NCI-H1930 (cell line): ENCODE results near the gene TRIM51.
"Not testable (repeated sequence)": the region's sequence is repeated elsewhere in the genome, so short reads cannot be mapped to it uniquely, and the experiment has no call there.

Experiments used
- DNase-seq, 2 experiments: peaks; one replicate each; lab custom pipeline; 2025; lab: John Stamatoyannopoulos, UW

The TRIM51 gene, protein sequence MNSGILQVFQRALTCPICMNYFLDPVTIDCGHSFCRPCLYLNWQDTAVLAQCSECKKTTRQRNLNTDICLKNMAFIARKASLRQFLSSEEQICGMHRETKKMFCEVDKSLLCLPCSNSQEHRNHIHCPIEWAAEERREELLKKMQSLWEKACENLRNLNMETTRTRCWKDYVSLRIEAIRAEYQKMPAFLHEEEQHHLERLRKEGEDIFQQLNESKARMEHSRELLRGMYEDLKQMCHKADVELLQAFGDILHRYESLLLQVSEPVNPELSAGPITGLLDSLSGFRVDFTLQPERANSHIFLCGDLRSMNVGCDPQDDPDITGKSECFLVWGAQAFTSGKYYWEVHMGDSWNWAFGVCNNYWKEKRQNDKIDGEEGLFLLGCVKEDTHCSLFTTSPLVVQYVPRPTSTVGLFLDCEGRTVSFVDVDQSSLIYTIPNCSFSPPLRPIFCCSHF

GRCh38 chr11:55882997-55883396, at the start of gene TRIM51:
Gene TRIM51, plus strand, starts transcription at chr11:55883297. Its CDS starts 2,132 bp downstream, at chr11:55885429.
- not testable (repeated sequence) for DNase-seq

GRCh38 chr11:55838452-55838851, 44.6 kb upstream of the TRIM51 start, which contains the start of gene OR5D16:
Gene OR5D16, plus strand, starts transcription at chr11:55838752. Its CDS starts 0 bp downstream, at chr11:55838752.
- no peak for DNase-seq

DNA sequence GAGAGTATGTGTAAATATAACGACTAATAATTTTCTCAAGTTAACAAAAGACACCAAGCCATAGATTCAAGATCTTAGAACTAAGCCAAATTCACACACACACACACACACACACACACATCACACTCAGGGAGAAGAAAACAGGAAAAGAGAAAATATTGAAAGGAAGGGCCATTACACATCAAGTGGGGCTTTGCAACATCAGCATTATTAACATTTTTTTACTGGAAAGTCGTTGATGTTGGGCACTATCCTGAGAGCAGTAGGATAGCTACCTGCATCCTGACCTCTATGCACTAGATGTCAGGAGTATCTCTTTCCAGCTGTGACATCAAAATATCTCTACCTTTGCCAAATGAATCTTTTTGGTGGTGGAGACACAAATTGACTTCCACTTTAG, 35.6 kb upstream of the TRIM51 start:
- DNase-seq: no peak

DNA sequence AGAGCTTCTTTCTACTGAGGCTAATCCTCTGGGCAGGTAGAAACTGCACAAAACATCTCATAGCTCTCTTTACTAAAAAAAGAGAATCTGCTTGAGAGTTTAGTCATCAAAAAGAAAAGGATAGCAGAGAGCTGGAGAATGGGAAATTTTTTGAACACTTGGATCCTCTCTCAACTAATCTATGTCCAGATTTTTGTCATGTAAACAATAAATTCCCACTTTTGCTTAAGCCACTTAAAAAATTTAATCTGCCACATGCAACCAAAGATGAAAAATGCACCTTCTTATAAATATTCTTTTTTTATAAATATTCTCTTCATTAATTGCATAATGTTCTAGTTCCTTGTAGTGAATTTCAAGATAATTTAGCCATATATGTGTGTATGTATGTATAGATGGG, 34.1 kb upstream of the TRIM51 start:
- no peak for DNase-seq

DNA sequence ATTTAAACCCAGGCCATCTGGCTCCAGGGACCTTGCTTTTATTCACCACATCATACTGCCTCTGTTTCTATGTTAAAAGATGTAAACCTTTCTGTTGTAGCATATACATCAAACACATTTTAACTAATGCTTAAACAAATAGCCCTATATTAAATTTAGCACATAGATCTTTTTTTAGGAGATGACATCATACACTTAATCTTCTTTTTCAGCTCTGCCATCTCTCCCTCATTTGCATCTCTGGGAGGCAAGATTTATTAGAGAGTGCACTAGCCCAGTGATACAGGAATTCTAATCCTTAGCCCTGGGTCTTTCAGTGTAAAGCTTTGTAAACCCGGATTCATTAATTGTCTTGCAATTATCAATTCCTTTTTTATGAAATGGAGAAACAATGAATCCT, 31.0 kb upstream of the TRIM51 start:
- DNase-seq: no peak

- DNase-seq: no peak
These were observed 28.4 kb upstream of the TRIM51 start for GRCh38 chr11:55854704-55855103.

DNA sequence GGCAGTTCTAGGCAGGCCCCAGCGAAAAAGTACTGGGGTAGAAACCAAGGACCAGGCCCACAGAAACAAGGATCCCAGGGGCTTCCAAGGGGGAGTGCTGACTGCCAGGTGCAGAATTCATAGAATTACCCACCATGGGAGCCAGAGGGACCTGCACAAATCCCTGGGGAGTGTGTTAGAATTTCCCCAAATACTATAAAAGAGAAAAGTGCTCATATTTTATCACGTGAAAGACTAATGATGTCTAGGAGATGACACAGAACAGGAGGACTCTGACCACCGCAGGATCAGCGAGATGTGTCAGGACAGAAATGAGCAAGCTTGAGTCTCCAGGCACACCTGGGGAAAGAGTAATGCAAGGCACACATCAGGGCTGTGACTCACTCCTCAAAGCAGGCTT, 15.7 kb upstream of the TRIM51 start:
- not testable (repeated sequence) for DNase-seq

- peak; percentile 25 to 44 for DNase-seq
These were observed 10.4 kb upstream of the TRIM51 start for GRCh38 chr11:55872731-55873130.

DNA sequence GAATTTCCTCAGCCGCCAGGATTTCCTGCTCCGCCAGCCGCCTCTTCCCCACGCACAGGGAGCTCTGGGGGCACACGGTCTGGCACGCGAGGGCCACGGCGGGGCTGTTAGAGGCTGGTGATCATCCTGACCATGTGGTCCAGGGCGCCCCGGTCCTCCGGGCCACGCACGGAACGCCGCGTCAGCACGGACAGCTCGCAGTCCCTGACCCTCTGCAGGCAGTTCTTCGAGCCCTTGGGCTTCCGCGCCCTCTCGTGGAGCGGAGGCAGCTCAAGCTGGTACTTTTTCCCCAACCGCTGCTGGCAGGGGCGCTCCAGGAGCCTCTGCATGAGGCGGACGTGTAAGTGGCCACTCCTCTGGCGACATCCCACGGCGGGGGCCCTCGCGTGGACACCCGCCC, 10.0 kb upstream of the TRIM51 start:
- peak; percentile 80 for DNase-seq

DNA sequence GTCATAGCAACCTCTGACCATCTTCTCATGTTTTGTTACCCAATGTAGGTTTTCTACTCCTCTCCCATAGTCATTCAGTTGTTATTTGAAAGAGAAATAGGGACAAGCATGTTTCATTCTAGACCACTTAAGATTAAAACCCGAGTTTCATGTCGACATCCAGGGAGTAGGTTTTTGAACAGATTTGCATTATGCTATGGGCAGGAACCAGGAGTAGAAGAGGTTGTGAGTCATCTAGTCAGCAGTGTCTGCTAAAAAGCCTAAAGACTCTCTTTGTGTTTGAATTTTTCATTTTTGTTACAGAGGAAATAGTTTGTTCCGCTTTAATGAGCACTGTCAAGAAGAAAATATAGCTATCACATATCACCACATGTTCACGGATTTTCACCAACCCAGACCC, 1.9 kb downstream of the TRIM51 start:
- not testable (repeated sequence) for DNase-seq

- not testable (repeated sequence) for DNase-seq
These were observed 2.4 kb downstream of the TRIM51 start for GRCh38 chr11:55885481-55885880.

DNA sequence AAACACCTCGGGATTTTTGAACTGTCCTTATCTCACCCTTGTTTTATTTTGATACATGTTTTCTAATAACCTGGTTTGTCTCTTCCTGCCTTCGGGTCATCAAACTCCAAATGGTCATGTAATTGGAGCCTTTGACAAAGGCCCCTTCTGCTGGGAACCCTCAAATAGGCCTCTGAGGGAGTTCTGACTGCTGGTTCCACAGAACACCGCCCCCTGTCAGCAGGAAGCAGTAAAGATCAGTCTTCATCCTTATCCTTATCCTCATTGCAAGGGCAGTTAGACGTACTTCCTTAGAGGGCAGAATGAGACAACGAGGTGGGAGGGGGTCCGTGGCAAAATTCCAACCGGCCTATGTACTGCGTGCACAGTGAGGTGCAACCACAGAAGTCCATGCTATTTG, 12.1 kb downstream of the TRIM51 start:
- DNase-seq: no peak

GRCh38 chr11:55902308-55902707, 19.2 kb downstream of the TRIM51 start:
- no peak for DNase-seq

- DNase-seq: no peak
These were observed 31.4 kb downstream of the TRIM51 start, which contains the start of gene OR5W2 for GRCh38 chr11:55914482-55914881. Gene OR5W2, minus strand, starts transcription at chr11:55914582. Its CDS starts 0 bp downstream, at chr11:55914582.

- DNase-seq: no peak
These were observed 37.4 kb downstream of the TRIM51 start for GRCh38 chr11:55920537-55920936.

- DNase-seq: no peak
These were observed 53.2 kb downstream of the TRIM51 start, which contains the start of gene OR5I1 for GRCh38 chr11:55936300-55936699. Gene OR5I1, minus strand, starts transcription at chr11:55936400. Its CDS starts 0 bp downstream, at chr11:55936400.
